NCI-H2227 (cell line): ENCODE data around the gene KRTAP3-1.
A peak's percentile ranks its signal among the peaks of the same experiment; 100 is the strongest.
"Not testable (repeated sequence)": the region's sequence is repeated elsewhere in the genome, so short reads cannot be mapped to it uniquely, and the experiment has no call there.

Experiments used
- DNase-seq: peaks from one replicate; lab custom pipeline; 2025; ENCODE audit not compliant: unreplicated experiment; lab: John Stamatoyannopoulos, UW

Gene KRTAP3-1

DNA sequence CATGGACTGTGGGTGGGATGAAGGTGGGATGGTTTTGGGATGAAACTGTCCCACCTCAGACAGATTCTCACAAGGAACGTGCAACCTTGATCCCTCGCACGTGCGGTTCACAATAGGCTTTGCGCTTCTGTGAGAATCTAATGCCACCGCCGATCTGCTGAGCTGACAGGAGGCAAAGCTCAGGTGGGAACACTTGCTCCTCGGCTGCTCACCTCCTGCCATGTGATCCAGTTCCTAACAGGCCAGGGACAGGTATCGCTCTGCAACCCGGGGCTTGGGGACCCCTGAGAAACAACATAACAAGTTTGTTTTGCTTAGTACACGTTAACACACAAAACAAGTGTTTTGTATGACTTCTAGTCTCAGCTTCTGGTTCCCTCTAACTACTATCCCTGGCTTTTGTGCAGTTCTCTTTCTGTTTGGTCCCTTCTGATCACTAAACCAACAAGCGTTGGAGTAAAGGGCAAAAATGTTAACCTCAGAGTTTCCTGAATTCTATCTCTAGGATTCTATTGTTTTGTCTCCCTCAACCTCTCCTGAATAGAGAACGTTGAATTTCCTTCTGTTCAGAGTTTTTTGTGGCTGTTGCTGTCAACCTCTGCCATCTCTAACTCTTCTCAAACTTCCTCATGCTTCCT lies 7.8 kb upstream of the KRTAP3-1 start:
- no peak for DNase-seq

DNA sequence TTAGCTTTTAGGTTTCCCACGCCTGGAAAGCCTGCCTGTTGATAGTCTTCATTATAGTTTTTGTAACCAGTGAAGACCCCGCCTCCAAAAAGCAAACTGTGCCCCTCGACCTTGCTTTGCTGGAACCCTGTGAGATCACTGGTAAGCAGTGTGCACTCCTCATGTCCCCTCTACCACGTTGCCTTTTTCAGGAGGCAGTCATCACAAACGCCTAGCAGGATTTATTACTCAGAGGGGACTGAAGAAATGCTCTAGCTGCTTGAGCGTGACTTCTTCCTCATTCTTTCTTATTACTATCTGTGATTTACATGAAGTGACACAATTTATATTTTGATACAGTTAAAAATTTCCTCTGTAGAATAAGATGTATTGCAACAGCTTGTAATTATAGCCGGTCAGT lies 6.5 kb upstream of the KRTAP3-1 start:
- no peak for DNase-seq

DNA sequence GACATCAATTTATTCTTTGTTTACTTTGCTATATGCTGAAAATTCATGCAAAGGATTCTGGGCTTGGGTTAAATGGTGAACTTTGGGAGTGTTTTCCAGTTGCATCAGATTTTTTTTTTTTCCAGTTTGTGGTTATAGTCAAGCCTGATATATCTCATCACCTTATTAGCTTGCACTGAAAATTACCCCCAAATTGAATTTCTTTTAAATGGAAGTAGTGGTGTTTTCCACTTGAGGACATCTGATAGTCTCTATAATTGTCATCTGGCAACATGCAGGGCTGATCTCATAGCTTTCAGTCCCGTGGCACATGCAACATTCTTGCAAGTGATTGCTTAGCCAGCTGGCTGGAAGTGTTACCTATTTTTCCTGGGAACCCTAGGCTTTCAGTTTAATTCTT lies 4.7 kb upstream of the KRTAP3-1 start:
- DNase-seq, result peak; percentile 41

DNA sequence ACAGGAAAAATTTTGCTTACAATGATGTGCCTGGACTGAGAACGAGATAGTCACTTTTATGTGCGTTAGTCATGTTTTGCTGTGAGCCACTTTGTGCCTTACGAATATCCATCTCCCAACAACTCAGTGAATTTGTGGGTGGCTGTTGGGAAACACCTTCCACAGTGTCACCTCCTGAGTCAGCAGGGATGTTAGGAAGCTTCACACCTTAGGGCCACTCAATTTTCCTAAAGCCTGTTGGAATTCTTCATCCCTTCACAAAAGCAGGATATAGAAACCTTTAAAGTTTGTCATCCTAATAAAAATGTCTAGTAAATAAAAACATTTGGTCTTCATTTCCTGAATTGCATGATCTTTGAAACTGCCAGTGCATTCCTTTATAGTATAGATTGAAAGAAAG lies 4.3 kb upstream of the KRTAP3-1 start:
- no peak for DNase-seq

DNA sequence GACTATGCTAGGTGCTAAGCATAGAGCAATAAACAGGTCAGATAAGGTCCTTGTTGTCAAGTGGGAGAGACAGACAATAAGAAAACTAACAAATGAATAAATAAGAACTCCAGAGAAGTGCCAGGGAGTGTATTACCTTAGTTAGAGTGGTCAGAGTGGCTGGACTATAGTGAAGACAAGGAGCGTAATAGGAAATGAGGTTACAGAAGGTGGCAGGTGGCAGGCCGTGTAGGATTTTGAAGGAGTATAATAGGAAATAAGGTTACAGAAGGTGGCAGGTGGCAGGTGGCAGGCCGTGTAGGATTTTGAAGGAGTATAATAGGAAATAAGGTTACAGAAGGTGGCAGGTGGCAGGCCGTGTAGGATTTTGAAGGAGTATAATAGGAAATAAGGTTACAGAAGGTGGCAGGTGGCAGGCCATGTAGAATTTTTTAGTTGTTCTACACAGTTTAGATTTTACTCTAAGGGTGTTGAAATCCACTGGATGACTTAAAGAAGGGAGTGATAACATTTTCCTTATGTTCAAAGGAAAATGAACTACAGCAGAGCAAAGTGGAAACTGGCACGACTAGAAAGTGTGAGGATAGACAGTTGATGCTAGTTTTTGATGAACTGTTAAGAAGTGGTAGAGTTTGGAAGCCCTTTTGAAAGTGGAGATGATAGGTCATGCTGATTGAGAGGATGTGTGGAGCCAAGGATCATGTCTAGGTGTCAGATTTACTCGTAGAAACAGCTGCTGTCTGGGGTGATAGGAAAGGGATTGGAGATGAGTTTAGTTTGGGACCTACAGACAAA lies 3.6 kb upstream of the KRTAP3-1 start:
- no peak for DNase-seq

DNA sequence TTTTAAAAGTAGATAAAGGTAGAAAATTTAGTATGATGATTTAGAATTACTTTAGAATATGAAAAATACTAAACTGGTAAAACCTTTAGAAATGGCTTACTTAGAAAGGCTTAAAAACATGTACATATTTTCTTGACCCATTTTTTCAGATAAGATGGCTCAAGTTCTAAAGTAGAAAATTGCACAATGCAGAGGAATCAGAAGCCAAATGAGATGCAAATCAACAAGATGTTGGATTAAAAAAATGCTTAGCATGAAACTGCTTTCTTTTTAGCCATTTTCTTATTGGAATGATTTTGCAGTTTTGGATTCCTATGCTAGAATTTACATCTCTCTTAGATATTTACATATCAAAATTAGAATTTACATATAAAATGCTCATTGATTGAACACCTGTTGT lies 1.5 kb upstream of the KRTAP3-1 start:
- no peak for DNase-seq

DNA sequence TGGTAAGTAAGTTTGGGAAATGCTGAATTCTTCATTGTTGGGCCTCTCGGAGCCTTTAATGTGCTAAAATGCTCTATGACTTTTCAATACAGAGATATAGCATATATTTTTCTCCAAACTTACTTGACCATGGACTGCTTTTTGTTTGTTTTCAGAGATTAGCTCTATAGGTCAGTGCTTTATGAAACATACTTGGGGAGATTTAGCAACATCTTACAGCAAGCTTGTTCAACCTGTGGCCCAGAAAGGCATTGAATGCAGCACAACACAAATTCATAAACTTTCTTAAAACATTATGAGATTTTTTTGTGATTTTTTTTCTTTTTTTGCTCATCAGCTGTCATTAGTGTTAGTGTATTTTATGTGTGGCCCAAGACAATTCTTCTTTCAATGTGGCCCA lies 1.0 kb upstream of the KRTAP3-1 start:
- DNase-seq, result no peak

DNA sequence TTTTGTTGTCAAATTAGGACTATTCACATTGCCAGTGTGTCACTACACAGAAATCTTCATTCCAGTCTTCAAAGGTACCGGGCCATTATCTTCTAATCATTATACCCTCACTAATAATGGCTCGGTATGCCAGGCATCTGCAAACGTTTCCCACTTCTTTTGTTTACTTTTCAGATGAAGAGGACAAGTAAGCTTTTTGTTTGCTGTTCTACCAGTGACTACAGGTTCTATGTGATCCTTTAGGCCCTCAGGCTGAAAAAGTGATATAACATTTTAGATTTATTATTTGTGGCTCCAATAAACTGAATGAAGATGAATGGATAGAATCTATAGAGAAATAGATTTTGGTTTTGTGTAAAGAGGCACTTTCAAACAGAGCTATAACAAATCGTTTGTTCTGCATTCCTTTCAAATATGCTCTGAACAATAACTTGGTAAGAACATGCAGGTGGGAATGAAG lies 403 bp upstream of the KRTAP3-1 start:
- no peak for DNase-seq

DNA sequence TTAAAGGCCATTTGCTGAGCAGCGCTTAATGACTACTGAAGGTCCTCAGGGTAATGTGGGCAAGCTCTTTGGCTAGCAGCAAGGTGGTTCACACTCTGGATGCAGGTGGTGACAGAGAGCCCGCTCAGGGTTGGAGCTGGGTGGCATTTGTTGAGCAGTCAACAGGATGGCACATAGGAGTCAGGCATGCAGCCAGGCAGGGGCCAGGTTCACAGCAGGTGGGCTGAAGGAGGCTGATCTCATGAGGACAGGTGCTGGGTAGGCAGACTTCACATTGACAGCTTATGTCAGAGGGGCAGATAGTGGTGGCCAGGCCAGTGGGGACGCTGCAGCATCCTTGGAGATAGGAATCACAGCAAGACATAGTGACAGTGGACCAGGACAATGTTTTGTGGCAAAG lies 4.5 kb downstream of the KRTAP3-1 start:
- DNase-seq, result no peak

DNA sequence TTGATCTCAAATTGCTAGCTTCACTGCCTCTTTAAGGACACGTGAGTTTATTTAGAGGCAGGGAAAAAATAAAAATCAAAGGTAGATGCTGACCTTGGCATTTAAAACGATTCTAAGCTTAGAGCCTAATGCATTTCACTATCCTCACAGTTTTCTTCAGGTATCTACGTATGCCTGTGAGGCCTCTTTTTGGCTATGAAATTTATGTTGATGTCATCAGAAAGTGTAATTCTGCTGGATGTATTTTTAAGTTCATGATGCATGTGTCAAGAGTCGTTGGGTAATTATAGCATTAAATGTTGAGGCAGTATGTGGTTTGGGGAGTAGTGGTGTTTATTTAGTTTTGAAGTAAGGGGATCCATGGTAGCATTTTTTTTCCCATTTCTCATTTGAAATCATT lies 5.0 kb downstream of the KRTAP3-1 start:
- DNase-seq, result no peak

DNA sequence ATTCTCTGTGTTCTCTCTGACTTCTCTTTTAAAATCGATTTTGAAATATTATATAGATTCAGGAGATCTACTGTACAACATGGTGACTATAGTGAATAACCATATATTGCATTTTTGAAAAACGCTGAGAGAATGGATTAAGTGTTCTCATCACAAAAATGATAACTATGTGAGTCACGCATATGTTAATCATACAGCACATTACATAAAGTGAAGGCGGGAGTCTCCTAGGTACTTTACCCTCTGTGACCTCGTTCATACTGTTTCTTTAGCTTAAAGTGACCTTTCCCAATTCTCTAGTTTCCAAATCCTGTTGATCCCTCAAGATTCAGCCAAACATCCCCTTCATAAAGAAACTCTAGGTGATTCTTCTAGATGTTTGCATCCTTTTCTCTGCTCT lies 6.1 kb downstream of the KRTAP3-1 start:
- DNase-seq, result no peak

DNA sequence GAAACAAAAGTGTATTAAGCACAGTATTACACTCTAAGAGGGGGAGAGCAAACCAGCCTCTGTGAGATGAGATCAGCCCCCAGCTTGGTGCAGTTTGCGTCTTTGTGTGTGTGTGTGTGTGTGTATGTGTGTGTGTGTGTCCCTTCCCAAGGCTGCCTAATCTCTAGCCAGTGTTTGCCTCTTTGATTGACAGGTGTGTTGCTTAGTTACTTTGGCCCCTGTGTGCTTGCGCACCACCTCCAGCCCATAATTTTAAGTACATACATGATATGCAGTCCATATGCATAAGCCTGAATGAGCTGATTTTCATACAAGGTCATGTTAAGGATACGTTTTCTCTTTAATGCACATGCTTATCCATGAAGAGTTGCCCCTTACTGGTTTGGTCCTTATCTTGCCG lies 7.1 kb downstream of the KRTAP3-1 start:
- no peak for DNase-seq

DNA sequence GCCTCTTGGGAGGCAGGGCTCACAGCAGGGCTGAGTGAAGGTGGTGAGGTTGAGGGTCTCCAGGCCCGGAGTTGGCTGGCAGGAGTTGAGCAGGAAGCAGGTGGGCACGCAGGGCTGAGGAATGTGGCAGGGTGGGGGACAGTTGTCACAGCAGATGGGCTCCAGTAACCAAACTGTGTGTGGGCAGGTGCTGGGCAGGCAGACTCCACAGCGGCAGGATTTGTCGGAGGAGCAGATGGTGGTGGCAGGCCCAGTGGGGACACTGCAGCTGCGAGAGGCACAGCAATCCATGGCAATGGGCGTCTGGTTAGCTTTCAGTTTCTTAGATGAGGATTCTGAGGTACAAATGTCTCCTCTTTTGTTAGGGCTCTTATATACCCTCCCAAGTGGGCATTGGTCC lies 9.4 kb downstream of the KRTAP3-1 start, which contains the start of gene KRTAP3-2:
Gene KRTAP3-2 (minus strand): TSS at position 344 of the 400 bp plus-strand sequence. CDS start 53 bp downstream, at position 291.
- not testable (repeated sequence) for DNase-seq

DNA sequence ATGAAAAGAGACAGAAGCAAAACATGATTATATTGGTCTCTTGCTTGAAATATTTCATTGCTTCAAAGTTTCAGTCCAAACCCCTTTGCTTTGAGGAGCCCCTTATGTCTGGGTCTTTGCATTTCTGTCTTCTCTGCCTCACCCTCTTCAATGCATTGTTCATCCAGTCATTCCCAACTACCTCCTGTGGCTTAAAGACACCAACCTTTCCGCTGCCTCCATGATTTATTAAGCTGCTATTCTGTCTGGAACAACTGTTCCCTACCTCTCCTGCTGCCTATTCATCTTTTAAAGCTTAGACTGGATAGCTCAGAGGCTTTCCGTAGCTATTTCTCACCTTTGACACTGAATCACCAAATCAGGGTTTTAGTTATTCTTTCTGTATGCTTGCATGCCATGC lies 11.6 kb downstream of the KRTAP3-1 start:
- peak; percentile 35 for DNase-seq

DNA sequence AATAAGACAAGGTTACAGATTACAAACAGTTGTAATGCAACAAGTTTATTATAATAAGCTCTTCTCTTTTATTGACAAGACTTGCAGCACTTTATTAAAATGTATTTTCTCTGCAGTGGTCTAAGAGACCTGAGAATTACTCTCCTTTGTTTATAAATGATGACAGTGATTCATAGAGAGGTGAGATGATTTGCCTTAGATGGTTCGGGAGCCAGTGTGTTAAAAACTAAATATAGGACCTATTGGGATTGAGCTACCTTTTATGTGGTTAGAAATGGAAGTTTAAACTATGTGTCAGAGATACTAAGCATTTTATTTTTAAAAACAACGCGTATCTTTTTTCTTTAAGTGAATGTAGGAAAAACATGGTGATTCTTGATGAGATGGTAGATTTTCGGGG lies 12.1 kb downstream of the KRTAP3-1 start:
- DNase-seq, result no peak

DNA sequence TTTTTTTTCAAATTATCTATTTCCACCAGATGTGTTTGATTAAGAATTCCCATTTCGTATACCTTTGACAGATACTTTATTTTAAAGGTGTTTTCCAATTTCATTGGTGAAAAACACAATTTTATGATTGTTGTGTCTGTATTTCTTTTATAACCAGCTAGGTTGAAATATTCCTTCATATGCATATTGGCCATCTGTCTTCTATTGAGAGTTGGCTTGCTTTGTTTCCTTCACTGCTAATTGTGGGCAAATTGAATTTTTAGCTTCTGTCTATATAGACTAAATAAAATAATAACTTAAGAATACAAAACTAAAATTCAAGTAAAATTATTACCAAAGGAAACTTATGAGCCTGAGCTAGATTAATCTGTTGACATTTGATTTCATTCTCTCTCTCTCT lies 13.8 kb downstream of the KRTAP3-1 start:
- DNase-seq, result no peak

DNA sequence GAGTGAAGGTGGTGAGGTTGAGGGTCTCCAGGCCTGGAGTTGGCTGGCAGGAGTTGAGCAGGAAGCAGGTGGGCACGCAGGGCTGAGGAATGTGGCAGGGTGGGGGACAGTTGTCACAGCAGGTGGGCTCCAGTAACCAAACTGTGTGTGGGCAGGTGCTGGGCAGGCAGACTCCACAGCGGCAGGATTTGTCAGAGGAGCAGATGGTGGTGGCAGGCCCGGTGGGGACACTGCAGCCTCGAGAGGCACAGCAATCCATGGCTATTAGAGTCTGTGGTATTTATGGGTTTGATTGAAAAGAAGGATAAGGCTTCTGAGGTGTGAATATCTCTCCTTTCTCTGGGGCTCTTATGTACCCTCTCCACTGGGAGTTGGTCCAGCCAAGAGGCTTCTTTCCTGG lies 15.1 kb downstream of the KRTAP3-1 start, which contains the start of gene KRTAP3-3:
Gene KRTAP3-3 (minus strand): TSS at position 326 of the 400 bp plus-strand sequence. CDS start 67 bp downstream, at position 259.
- no peak for DNase-seq

DNA sequence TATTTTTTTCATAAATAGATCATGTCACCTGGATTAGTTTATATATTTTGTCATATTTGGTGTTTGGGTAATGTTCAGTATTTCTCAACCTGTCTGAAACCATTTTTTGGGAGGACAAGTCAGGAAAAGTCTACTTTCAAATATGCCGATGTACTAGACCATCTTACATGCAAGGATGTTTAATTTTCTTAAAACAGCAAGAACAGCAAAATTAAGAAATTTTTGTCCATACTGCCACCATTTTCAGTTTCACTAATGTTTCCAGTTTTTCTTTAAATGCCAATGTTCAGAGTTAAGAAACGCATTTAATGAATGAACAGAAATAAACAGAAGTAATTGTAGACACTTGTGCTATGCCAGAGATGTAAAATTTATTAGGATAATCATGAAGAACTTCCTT lies 15.8 kb downstream of the KRTAP3-1 start:
- no peak for DNase-seq

DNA sequence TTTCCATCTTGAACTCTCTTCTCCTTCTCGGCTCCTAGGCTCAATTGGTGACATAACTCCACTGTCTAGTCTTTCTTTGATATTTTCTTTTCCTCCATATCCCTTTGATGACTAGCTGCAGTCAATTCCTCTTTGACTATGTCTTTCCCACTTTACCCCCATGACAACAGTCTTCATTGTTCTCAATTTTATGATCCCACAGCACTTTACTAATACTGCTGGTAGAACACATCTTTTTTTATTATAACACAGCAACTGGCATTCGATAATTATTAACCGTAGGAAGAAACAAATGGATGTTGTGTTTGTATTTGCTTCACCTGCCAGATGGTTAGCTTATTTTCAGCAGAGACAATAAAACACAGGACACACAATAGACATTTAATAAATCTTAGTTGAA lies 16.3 kb downstream of the KRTAP3-1 start:
- DNase-seq, result no peak

DNA sequence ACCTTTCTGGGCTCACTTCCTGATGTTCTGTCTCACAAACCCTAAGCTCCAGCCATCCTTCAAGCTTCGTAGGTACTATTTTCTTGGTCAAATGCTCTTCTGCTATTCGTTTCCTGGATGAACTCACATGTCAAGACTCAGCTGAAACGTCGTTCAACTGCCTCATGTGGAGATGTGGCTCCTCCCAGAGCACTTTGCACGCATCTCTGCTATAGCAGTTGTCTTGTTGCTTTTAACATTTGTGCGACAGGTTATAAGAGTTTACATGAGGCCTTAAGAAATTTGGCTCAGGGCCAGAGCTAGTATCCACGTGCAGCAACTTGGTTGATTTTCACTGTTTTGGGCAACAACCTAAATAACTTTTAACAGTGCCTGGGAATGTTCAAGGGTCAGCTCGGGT lies 22.0 kb downstream of the KRTAP3-1 start:
- no peak for DNase-seq

DNA sequence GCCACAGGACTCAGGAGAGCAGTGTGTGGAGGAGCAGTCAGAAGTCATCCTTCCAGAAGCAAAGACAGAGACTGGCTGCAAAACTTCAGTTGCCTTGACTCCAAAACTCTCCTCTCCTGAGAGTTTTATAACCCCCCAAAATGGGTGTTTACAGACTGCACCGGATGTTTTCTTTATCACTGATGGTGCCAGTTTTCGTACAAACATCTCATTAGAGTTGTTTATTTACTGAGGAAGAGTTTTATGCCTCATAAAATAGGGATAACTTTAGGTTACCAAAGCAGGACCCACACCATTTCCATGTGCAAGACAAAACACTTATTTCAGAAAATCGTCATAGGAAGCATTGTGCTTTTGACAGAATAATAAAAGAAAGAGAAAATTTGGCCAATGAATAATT lies 24.7 kb downstream of the KRTAP3-1 start, which contains the start of gene KRT40:
Gene KRT40 (minus strand): TSS at position 101 of the 400 bp plus-strand sequence. CDS start 53 bp downstream, at position 48.
- DNase-seq, result no peak

DNA sequence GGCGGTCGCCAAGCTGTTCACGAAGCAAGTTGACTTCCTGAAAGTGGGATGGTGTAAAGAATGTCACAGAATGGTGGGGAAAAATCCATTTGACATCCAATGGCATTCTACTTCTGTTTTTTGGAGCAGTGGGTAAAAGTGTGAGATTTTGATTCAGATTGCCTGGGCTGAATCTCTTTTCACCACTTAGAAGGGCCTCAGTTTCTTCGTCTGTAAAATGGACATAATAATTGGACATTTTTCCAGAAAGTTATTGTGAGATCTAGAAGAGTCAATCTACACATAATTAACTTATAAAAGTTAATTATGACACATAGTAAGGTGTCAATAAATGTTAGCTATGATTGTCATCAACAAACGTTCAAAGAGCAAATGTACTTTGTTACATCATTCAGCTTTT lies 27.8 kb downstream of the KRTAP3-1 start:
- no peak for DNase-seq
